ENCODE results near the gene OR52K1.

Gene OR52K1

GRCh38 chr11:4441515-4441914 is 40.9 kb upstream of the OR52K1 start:
- no peaks in the 10 kb centered on the region for H3K9me2 ChIP-seq (replicated peaks; ENCODE audit: insufficient read depth, low read length)
- no peaks in the 10 kb centered on the region for H3F3A ChIP-seq (ENCODE audit: insufficient read depth)
- H3K36me3 ChIP-seq (ENCODE audit: low read length), result no peaks in the 10 kb centered on the region
- no peak overlapping the region for H3K4me2 ChIP-seq (ENCODE audit: low read depth, low read length, poor library complexity, severe bottlenecking)
- no peak overlapping the region for H3K9ac ChIP-seq (ENCODE audit: low read length)
- H3K27me3 ChIP-seq (ENCODE audit: low read length), result no peaks in the 10 kb centered on the region
- no peak overlapping the region for H3K4me3 ChIP-seq (ENCODE audit: insufficient read depth, low read length, poor library complexity, severe bottlenecking)
- no peak overlapping the region for H3K27ac ChIP-seq (ENCODE audit: low read depth, low read length)
- TF ChIP-seq CTCF (IDR thresholded peaks at IDR 0.05; ENCODE audit: insufficient read depth, low read length, poor library complexity, severe bottlenecking) (no peak), EZH2phosphoT487 (conservative IDR thresholded peaks at IDR 0.05; ENCODE audit: low read length) (no peak)
- H3K9me3 ChIP-seq (ENCODE audit: insufficient read depth, low read length), result no peaks in the 10 kb centered on the region
- no peak overlapping the region for H2AFZ ChIP-seq (ENCODE audit: low read depth, low read length, severe bottlenecking)
- H3K79me2 ChIP-seq (ENCODE audit: insufficient read depth, low read length), result no peaks in the 10 kb centered on the region
- H4K20me1 ChIP-seq (ENCODE audit: low read depth, low read length), result no peaks in the 10 kb centered on the region

- no peak overlapping the region for H2AFZ ChIP-seq (ENCODE audit: low read depth, low read length, severe bottlenecking)
- no peaks in the 10 kb centered on the region for H4K20me1 ChIP-seq (ENCODE audit: low read depth, low read length)
- H3K27ac ChIP-seq (ENCODE audit: low read depth, low read length), result no peak overlapping the region
- no peak overlapping the region for H3K9ac ChIP-seq (ENCODE audit: low read length)
- no peaks in the 10 kb centered on the region for H3K9me3 ChIP-seq (ENCODE audit: insufficient read depth, low read length)
- H3K4me2 ChIP-seq (ENCODE audit: low read depth, low read length, poor library complexity, severe bottlenecking), result no peak overlapping the region
- H3K4me3 ChIP-seq (ENCODE audit: insufficient read depth, low read length, poor library complexity, severe bottlenecking), result no peak overlapping the region
- H3F3A ChIP-seq (ENCODE audit: insufficient read depth), result no peaks in the 10 kb centered on the region
- H3K36me3 ChIP-seq (ENCODE audit: low read length), result no peaks in the 10 kb centered on the region
- TF ChIP-seq CTCF (IDR thresholded peaks at IDR 0.05; ENCODE audit: insufficient read depth, low read length, poor library complexity, severe bottlenecking), result no peak
- no peaks in the 10 kb centered on the region for H3K79me2 ChIP-seq (ENCODE audit: insufficient read depth, low read length)
- no peaks in the 10 kb centered on the region for H3K27me3 ChIP-seq (ENCODE audit: low read length)
- no peaks in the 10 kb centered on the region for H3K9me2 ChIP-seq (replicated peaks; ENCODE audit: insufficient read depth, low read length)
Measured at GRCh38 chr11:4443232-4443891, 39.1 kb upstream of the OR52K1 start.

GRCh38 chr11:4448995-4449394 is 33.5 kb upstream of the OR52K1 start, which contains the start of gene OR52K2:
Gene OR52K2 (plus strand): TSS chr11:4449295. CDS start chr11:4449340, 45 bp downstream.
- no peak within 1 kb of the TSS for H3K4me2 ChIP-seq (ENCODE audit: low read depth, low read length, poor library complexity, severe bottlenecking)
- no peak within 1 kb of the TSS for H3K9ac ChIP-seq (ENCODE audit: low read length)
- no peaks in the 10 kb centered on the region for H3K36me3 ChIP-seq (ENCODE audit: low read length)
- TF ChIP-seq EZH2phosphoT487 (conservative IDR thresholded peaks at IDR 0.05; ENCODE audit: low read length) (no peak), CTCF (IDR thresholded peaks at IDR 0.05; ENCODE audit: insufficient read depth, low read length, poor library complexity, severe bottlenecking) (no peak)
- no peaks in the 10 kb centered on the region for H3K9me2 ChIP-seq (replicated peaks; ENCODE audit: insufficient read depth, low read length)
- H2AFZ ChIP-seq (ENCODE audit: low read depth, low read length, severe bottlenecking), result no peak within 1 kb of the TSS
- H3F3A ChIP-seq (ENCODE audit: insufficient read depth), result no peaks in the 10 kb centered on the region
- H3K9me3 ChIP-seq (ENCODE audit: insufficient read depth, low read length), result no peaks in the 10 kb centered on the region
- H3K79me2 ChIP-seq (ENCODE audit: insufficient read depth, low read length), result no peaks in the 10 kb centered on the region
- H3K4me3 ChIP-seq (ENCODE audit: insufficient read depth, low read length, poor library complexity, severe bottlenecking), result no peak within 1 kb of the TSS
- H3K27ac ChIP-seq (ENCODE audit: low read depth, low read length), result no peak within 1 kb of the TSS
- no peaks in the 10 kb centered on the region for H3K27me3 ChIP-seq (ENCODE audit: low read length)
- H4K20me1 ChIP-seq (ENCODE audit: low read depth, low read length), result no peaks in the 10 kb centered on the region
